Measurements from ENCODE around the gene TNFRSF9. TPM values are rescaled to one million over a fixed set of nuclear protein-coding genes. Genes with fewer than 3 reads are reported as not detected.

TNFRSF9 gene
- total RNA-seq, 4 donors from 2014 or later = 0.29 TPM; not detected in 3

GRCh38 chr1:7942214-7942921 is 1.7 kb upstream of the TNFRSF9 start:
- WGBS, 2 donors = 6 to 7% methylated on average over 40 of the region's 40 CpGs
- DNase-seq (ENCODE audit: low spot score in 2 of 2) = peak; percentile 37 to 91
- intact Hi-C loops (cut with DNase I; ENCODE audit: low total_unique reads) = no loop called here
- H3K4me3 ChIP-seq (ENCODE audit: low read depth, poor library complexity, severe bottlenecking) = no peak overlapping the region
- no peak for TF ChIP-seq CTCF (IDR thresholded peaks at IDR 0.05)
- TF ChIP-seq POLR2A (IDR thresholded peaks at IDR 0.05) = no peak

GRCh38 chr1:7941437-7941793 is 776 bp upstream of the TNFRSF9 start:
- 73 to 79% methylated on average over 9 of the region's 9 CpGs for WGBS, 2 donors
- TF ChIP-seq CTCF (IDR thresholded peaks at IDR 0.05) (no peak), POLR2A (IDR thresholded peaks at IDR 0.05) (no peak)
- no peak overlapping the region for H3K4me3 ChIP-seq (ENCODE audit: low read depth, poor library complexity, severe bottlenecking)
- intact Hi-C loops (cut with DNase I; ENCODE audit: low total_unique reads) = no loop called here
- DNase-seq (ENCODE audit: low spot score in 2 of 2) = no peak

- 61 to 71% methylated on average over 3 of the region's 3 CpGs for WGBS, 2 donors
- no peak overlapping the region for H3K4me3 ChIP-seq (ENCODE audit: low read depth, poor library complexity, severe bottlenecking)
- intact Hi-C loops (cut with DNase I; ENCODE audit: low total_unique reads) = no loop called here
- no peak for DNase-seq (ENCODE audit: low spot score in 2 of 2)
- no peak for TF ChIP-seq CTCF (IDR thresholded peaks at IDR 0.05)
- TF ChIP-seq POLR2A (IDR thresholded peaks at IDR 0.05) = no peak
These were observed 605 bp downstream of the TNFRSF9 start for GRCh38 chr1:7940034-7940433.

GRCh38 chr1:7938070-7938469 is 2.6 kb downstream of the TNFRSF9 start:
- intact Hi-C loops (cut with DNase I; ENCODE audit: low total_unique reads) = no loop called here
- no peak for DNase-seq (ENCODE audit: low spot score in 2 of 2)
- TF ChIP-seq POLR2A (IDR thresholded peaks at IDR 0.05) (no peak), CTCF (IDR thresholded peaks at IDR 0.05) (no peak)
- WGBS, 2 donors = 42 to 51% methylated on average over 3 of the region's 3 CpGs
- H3K4me3 ChIP-seq (ENCODE audit: low read depth, poor library complexity, severe bottlenecking) = no peak overlapping the region

GRCh38 chr1:7932524-7933138 is 8.0 kb downstream of the TNFRSF9 start:
- TF ChIP-seq CTCF (IDR thresholded peaks at IDR 0.05) (no peak), POLR2A (IDR thresholded peaks at IDR 0.05) (no peak)
- DNase-seq (ENCODE audit: low spot score in 2 of 2) = no peak
- 73 to 81% methylated on average over 15 of the region's 15 CpGs for WGBS, 2 donors
- H3K4me3 ChIP-seq (ENCODE audit: low read depth, poor library complexity, severe bottlenecking) = no peak overlapping the region
- intact Hi-C loops (cut with DNase I; ENCODE audit: low total_unique reads) = no loop called here

- intact Hi-C loops (cut with DNase I; ENCODE audit: low total_unique reads) = no loop called here
- no peak for DNase-seq (ENCODE audit: low spot score in 2 of 2)
- WGBS, 2 donors = 71 to 82% methylated on average over 2 of the region's 2 CpGs
- TF ChIP-seq CTCF (IDR thresholded peaks at IDR 0.05) (no peak), POLR2A (IDR thresholded peaks at IDR 0.05) (no peak)
- no peak overlapping the region for H3K4me3 ChIP-seq (ENCODE audit: low read depth, poor library complexity, severe bottlenecking)
These were observed 9.2 kb downstream of the TNFRSF9 start for GRCh38 chr1:7931446-7931812.
